Cardiac muscle cell (in vitro differentiated cells and primary cell): ENCODE measurements around the gene DRC1. TPM values are rescaled to one million over a fixed set of nuclear protein-coding genes. Genes with fewer than 3 reads are reported as not detected.
"Not testable (repeated sequence)": the region's sequence is repeated elsewhere in the genome, so short reads cannot be mapped to it uniquely, and the experiment has no call there.

Source experiments
- DNase-seq, 2 donors: peaks; one replicate each; pipeline versions ENCODE4 v3.0.0 to v3.0.0-alpha.2; 2010 to 2017; ENCODE audit warnings: low read depth in 1 of 2, low spot score in 1 of 2
- H3K27ac ChIP-seq: fragments of 200-600 bp; sonication (generic); 2 replicates; pipeline ENCODE4 v1.5.1; 2016
- H3K27me3 ChIP-seq: fragments of 200-600 bp; sonication (generic); 2 replicates; pipeline ENCODE4 v1.6.0; 2016; ENCODE audit warnings: control low read depth
- H3K36me3 ChIP-seq: fragments of 200-600 bp; sonication (generic); 2 replicates; pipeline ENCODE4 v1.5.1; 2016; ENCODE audit warnings: control low read depth
- H3K4me1 ChIP-seq: fragments of 200-600 bp; sonication (generic); 2 replicates; pipeline ENCODE4 v1.8.1; 2017; ENCODE audit warnings: low read depth, mild to moderate bottlenecking, mixed run types
- H3K4me3 ChIP-seq: fragments of 200-600 bp; sonication (generic); 2 replicates; pipeline ENCODE4 v1.5.1; 2016; ENCODE audit warnings: mild to moderate bottlenecking
- H3K9me3 ChIP-seq: fragments of 200-600 bp; sonication (generic); 2 replicates; pipeline ENCODE4 v1.5.1; 2017; ENCODE audit warnings: low read depth, mild to moderate bottlenecking, control low read depth
- CTCF ChIP-seq: IDR thresholded peaks from 2 replicates; pipeline ENCODE4 v1.5.1; 2012; ENCODE audit warnings: low read depth, mild to moderate bottlenecking, low read length
- polyA plus RNA-seq: library from polyadenylated mRNA; unstranded; fragments of >200 nt; fragmentation: Nextera tagmentation; extraction: Ambion mirVana; gene quantifications from 2 replicates; pipeline ENCODE4 v1.2.1, GENCODE V29; 2016
- total RNA-seq: library from RNA; depleted of rRNA; stranded (reverse); fragments of >200 nt; gene quantifications from 2 replicates; pipeline ENCODE4 v1.2.3, GENCODE V29; 2016

DRC1 gene
- total RNA-seq: not detected in 2 replicates
- not detected in 2 replicates for polyA plus RNA-seq

GRCh38 chr2:26401739-26402541 lies at the start of gene DRC1:
Gene DRC1 (plus strand): TSS chr2:26401920. CDS start chr2:26401990, 70 bp downstream.
- Histone ChIP-seq H3K36me3 (no peaks in the 10 kb centered on the region), H3K4me1 (no peaks in the 10 kb centered on the region), H3K27ac (no peak within 1 kb of the TSS), H3K4me3 (peak within 1 kb of the TSS; percentile 30), H3K9me3 (no peaks in the 10 kb centered on the region), H3K27me3 (no peaks in the 10 kb centered on the region)
- DNase-seq: peak; percentile 88 to 92
- no peak for TF ChIP-seq CTCF

DNA sequence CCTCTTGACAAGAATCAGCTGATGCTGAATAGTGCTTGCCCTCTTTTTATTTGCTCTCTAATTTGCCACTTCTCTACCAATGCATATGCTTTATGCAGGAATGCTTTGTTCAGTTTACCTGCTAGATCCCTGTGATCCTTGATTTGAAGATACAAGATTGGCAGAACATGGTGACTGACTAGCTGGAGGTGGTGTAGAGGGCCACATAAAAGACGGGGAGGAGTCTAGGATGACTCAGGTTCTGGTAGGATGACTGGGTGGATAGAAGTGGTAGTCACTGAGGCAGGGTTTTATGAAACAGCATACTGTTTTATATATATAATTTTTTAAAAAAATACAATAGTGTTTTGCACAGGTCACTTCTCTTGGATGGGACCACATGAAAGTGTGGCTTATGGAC lies 48.8 kb upstream of the DRC1 start:
- Histone ChIP-seq H3K27ac (no peak overlapping the region), H3K9me3 (no peaks in the 10 kb centered on the region), H3K36me3 (no peaks in the 10 kb centered on the region), H3K27me3 (no peaks in the 10 kb centered on the region), H3K4me3 (no peak overlapping the region), H3K4me1 (peaks cover 1% of the 10 kb centered on the region)
- no peak for TF ChIP-seq CTCF
- DNase-seq: no peak

GRCh38 chr2:26354469-26354868 lies 47.3 kb upstream of the DRC1 start:
- not testable (repeated sequence) for H3K4me1 ChIP-seq, DNase-seq, H3K27ac ChIP-seq, H3K4me3 ChIP-seq, H3K9me3 ChIP-seq, H3K36me3 ChIP-seq, H3K27me3 ChIP-seq

DNA sequence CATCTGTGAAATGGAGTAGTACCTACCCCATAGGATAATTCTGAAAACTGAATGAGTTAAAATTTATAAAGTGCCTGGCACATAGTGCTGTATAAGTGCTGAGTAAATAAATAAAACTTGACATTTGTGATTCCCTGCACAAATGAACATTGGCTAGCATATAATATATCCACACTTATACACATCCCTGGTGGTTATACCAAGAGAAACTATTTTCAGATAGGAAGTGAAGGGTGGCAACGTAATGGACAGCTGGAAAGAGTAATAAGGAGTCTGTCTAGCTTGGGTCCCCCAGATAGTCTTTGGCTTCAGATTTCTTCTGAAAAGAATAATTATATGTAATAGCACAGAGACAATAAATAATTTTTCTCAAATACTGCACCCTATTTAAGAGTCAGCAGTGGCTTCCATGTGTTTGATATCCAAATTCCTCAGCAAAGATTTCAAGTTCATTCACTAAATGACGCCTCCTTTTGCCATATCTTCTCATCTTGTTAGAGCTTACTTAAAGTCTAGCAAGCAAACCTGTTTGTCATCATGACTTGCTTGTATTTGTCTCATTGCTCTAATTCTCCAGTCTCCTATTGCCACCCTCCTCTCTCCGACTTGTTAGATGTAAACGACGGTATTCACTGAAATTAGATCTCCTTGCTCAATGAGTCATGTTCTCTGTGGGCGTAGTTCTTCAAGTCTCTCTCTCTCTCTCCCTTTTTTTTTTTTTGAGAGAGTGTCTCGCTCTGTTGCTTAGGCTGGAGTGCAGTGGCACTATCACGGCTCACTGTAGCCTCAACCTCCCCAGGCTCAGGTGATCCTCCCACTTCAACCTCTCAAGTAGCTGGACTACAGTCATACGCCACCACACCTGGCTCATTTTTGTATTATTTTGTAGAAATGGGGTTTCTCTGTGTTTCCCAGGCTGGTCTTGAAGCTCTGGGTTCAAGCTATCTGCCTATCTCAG lies 46.4 kb upstream of the DRC1 start:
- TF ChIP-seq CTCF: no peak
- H3K36me3 ChIP-seq: no peaks in the 10 kb centered on the region
- no peaks in the 10 kb centered on the region for H3K9me3 ChIP-seq
- H3K4me3 ChIP-seq: no peak overlapping the region
- no peak overlapping the region for H3K27ac ChIP-seq
- H3K4me1 ChIP-seq: no peaks in the 10 kb centered on the region
- H3K27me3 ChIP-seq: no peaks in the 10 kb centered on the region
- DNase-seq: peak in 1 of 2 donors; percentile 91

DNA sequence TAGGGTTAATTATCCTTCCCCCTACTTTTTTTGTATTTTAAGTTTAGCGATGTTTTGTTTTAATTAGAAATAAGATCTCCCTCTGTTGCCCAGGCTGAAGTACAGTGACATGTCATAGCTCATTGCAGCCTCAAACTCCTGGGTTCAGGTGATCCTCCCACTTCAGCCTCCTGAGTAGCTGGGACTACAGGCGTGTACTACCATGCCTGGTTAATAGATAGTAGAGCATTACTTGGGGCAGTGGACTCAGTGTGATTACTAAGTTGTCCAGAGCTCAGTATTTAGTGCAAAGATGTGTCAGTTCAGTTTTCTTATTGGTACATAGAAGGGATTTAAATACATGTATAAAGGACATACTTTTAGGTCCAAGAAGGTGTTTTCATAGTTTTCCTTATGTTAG lies 45.6 kb upstream of the DRC1 start:
- no peaks in the 10 kb centered on the region for H3K9me3 ChIP-seq
- no peaks in the 10 kb centered on the region for H3K27me3 ChIP-seq
- no peak for TF ChIP-seq CTCF
- no peak overlapping the region for H3K4me3 ChIP-seq
- no peak for DNase-seq
- H3K4me1 ChIP-seq: no peaks in the 10 kb centered on the region
- no peaks in the 10 kb centered on the region for H3K36me3 ChIP-seq
- H3K27ac ChIP-seq: no peak overlapping the region
